Endothelial cell of umbilical vein (primary cell): ENCODE data around the gene CANT1. TPM values are rescaled to one million over a fixed set of nuclear protein-coding genes. Genes with fewer than 3 reads are reported as not detected.

Experiments
- BruUV-seq: library from RNA; stranded (reverse); fragments of 400-500 nt; replicated peaks from 2 replicates; lab custom pipeline; 2021; lab: Mats Ljungman, UMichigan
- CTCF ChIA-PET: fragments of 300-600, 350-600 bp; sonication (Branson Sonifier 250); formaldehyde crosslinking; loops from one replicate; lab custom pipeline; 2021; ENCODE audit warnings: antibody characterized with exemption, inconsistent platforms; lab: Charles Lee
- POLR2A ChIA-PET: fragments of 300-600, 350-600 bp; sonication (Branson Sonifier 250); formaldehyde crosslinking; loops from one replicate; lab custom pipeline; 2021; ENCODE audit warnings: antibody characterized with exemption, inconsistent platforms; lab: Charles Lee
- DNase-seq: peaks from one replicate; pipeline ENCODE4 v3.0.0-alpha.2; 2011; ENCODE audit warnings: low read depth, low spot score
- FAIRE-seq: peaks from 2 replicates; lab custom pipeline; 2011; peaks lifted over from hg19 to GRCh38; lab: Jason Lieb, UNC
- H2AFZ ChIP-seq: 2 replicates; pipeline ENCODE4 v1.6.0; 2012; ENCODE audit warnings: low read depth, low read length, control low read depth, inconsistent platforms
- H3K27ac ChIP-seq: 2 replicates; pipeline ENCODE4 v1.5.1; 2011; ENCODE audit warnings: low read depth, mild to moderate bottlenecking, control low read depth, low read length, moderate library complexity; ENCODE audit not compliant: insufficient read depth
- H3K27me3 ChIP-seq, 2 experiments: 2 replicates each; pipeline versions ENCODE4 v1.6.0 to v1.6.1; 2011; ENCODE audit warnings: low read length in 2 of 2, mixed read lengths in 1 of 2; ENCODE audit not compliant: control insufficient read depth in 2 of 2, insufficient read depth in 2 of 2
- H3K36me3 ChIP-seq, 2 experiments: 2 replicates in 1 of 2; 3 replicates in 1 of 2; pipeline ENCODE4 v1.5.1; 2011; ENCODE audit warnings: low read length in 2 of 2, mild to moderate bottlenecking in 1 of 2, moderate library complexity in 1 of 2; ENCODE audit not compliant: control insufficient read depth in 2 of 2, insufficient read depth in 2 of 2; ENCODE audit errors: extremely low read depth in 1 of 2
- H3K4me1 ChIP-seq: 3 replicates; pipeline ENCODE4 v1.5.1; 2011; ENCODE audit warnings: mild to moderate bottlenecking, low read length; ENCODE audit not compliant: control insufficient read depth, insufficient read depth; ENCODE audit errors: extremely low read depth
- H3K4me2 ChIP-seq: 2 replicates; pipeline ENCODE4 v1.6.1; 2011; ENCODE audit warnings: low read length, control low read depth, mixed read lengths; ENCODE audit not compliant: insufficient read depth
- H3K4me3 ChIP-seq, 3 experiments: fragments of 200-600 bp in 1 of 3; sonication (generic), shearing (Covaris generic) in 1 of 3; replicated peaks in 1 of 3; 2 replicates each; pipeline ENCODE4 v1.5.1; 2011 to 2016; ENCODE audit warnings: control low read depth in 3 of 3, low read length in 3 of 3, mild to moderate bottlenecking in 2 of 3, inconsistent platforms in 1 of 3, low read depth in 1 of 3, moderate library complexity in 1 of 3; ENCODE audit not compliant: insufficient read depth in 1 of 3
- H3K79me2 ChIP-seq: 2 replicates; pipeline ENCODE4 v1.6.0; 2012; ENCODE audit warnings: low read length, inconsistent platforms; ENCODE audit not compliant: control insufficient read depth, insufficient read depth
- H3K9ac ChIP-seq: replicated peaks from 2 replicates; pipeline ENCODE3; 2011; ENCODE audit warnings: low read length, control low read depth; ENCODE audit not compliant: insufficient read depth; ENCODE audit errors: extremely low read depth
- H3K9me1 ChIP-seq: replicated peaks from 3 replicates; pipeline ENCODE4 v1.6.0; 2011; ENCODE audit warnings: mild to moderate bottlenecking, low read length; ENCODE audit not compliant: control insufficient read depth, insufficient read depth; ENCODE audit errors: extremely low read depth
- H3K9me3 ChIP-seq: replicated peaks from 2 replicates; pipeline ENCODE4 v1.5.1; 2012; ENCODE audit warnings: low read length, inconsistent platforms; ENCODE audit not compliant: control insufficient read depth, insufficient read depth
- H4K20me1 ChIP-seq: replicated peaks from 2 replicates; pipeline ENCODE3; 2011; ENCODE audit warnings: mild to moderate bottlenecking, low read length; ENCODE audit not compliant: control insufficient read depth, insufficient read depth; ENCODE audit errors: extremely low read depth
- EZH2 ChIP-seq: IDR thresholded peaks from 2 replicates; pipeline ENCODE4 v1.6.1; 2012; ENCODE audit warnings: borderline replicate concordance, low read depth, mild to moderate bottlenecking, moderate library complexity, low read length, inconsistent platforms; ENCODE audit not compliant: severe bottlenecking
- FOS ChIP-seq: IDR thresholded peaks from 2 replicates; pipeline ENCODE4 v1.6.1; 2011; ENCODE audit warnings: mild to moderate bottlenecking, low read length, moderate library complexity, borderline replicate concordance; ENCODE audit not compliant: insufficient read depth
- GATA2 ChIP-seq: IDR thresholded peaks from 2 replicates; pipeline ENCODE4 v1.7.0; 2011; ENCODE audit warnings: low read depth, mild to moderate bottlenecking, moderate library complexity, mixed read lengths, low read length; ENCODE audit not compliant: insufficient read length, insufficient read depth
- MYC ChIP-seq: IDR thresholded peaks from one replicate; pipeline ENCODE4 v1.6.1; 2011; ENCODE audit warnings: mild to moderate bottlenecking, low read depth, low read length
- POLR2AphosphoS5 ChIP-seq: IDR thresholded peaks from 2 replicates; pipeline ENCODE4 v1.6.1; 2012; ENCODE audit warnings: low read depth, mild to moderate bottlenecking, control low read depth, low read length, moderate library complexity; ENCODE audit not compliant: insufficient read depth
- dilution Hi-C: fragments of 300-500 bp; cut with MboI; formaldehyde crosslinking; loops from one replicate; pipeline ENCODE4 v1.15.0; 2019; ENCODE audit warnings: low sequenced_read_pairs; ENCODE audit not compliant: extremely low pct_ligation_motif_present
- intact Hi-C: fragments of 100-400 bp; cut with micrococcal nuclease; formaldehyde crosslinking; loops from one replicate; pipeline ENCODE4 v1.10.0; 2022
- polyA plus RNA-seq, 4 experiments: library from polyadenylated mRNA; depleted of rRNA in 3 of 4; stranded (reverse) in 3 of 4; unstranded in 1 of 4; fragments of >200 nt; gene quantifications; 2 replicates each; pipeline versions ENCODE4 v1.2.1 to v1.2.3, GENCODE V29; 2011 to 2012; ENCODE audit warnings: missing spikeins in 1 of 4
- total RNA-seq: library from RNA; stranded (reverse); gene quantifications from 2 replicates; pipeline ENCODE4 v1.2.3, GENCODE V29; 2021
- TF ChIP-seq, protein P1 (sequence below): IDR thresholded peaks from 2 replicates; pipeline ENCODE4 v1.6.1; 2011; ENCODE audit not compliant: insufficient read depth, insufficient read length
- TF ChIP-seq, protein P2 (sequence below), 2 donors: IDR thresholded peaks; 1 replicate in 1 of 2; 2 replicates in 1 of 2; pipeline ENCODE4 v1.5.1; 2011; ENCODE audit warnings: low read length in 2 of 2, mild to moderate bottlenecking in 2 of 2, moderate library complexity in 2 of 2, control low read depth in 1 of 2, inconsistent platforms in 1 of 2, low read depth in 1 of 2; ENCODE audit not compliant: insufficient read depth in 1 of 2; ENCODE audit errors: extremely low read depth in 1 of 2

CANT1 gene
- total and polyA plus RNA-seq, 2 donors (not counting 3 experiments of a cell fraction or from before 2014, with no cell fraction given): 85.0 to 93.6 TPM

DNA sequence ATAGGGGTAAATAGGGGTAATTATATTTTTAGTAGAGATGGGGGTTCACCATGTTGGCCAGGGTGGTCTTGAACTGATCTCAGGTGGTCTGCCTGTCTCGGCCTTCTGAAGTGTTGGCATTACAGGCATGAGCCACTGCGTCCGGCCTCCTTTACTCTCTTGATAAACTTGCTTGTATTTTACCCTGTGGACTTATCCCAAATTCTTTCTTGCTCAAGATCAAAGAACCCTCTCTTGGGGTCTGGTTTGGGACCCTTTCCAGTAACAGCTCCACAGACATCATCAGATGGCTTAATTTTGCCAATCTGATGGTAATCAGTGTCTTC lies 8.8 kb upstream of the CANT1 start:
- Histone ChIP-seq H3K27ac (no peak overlapping the region), H3K9me1 (no peaks in the 10 kb centered on the region), H3K79me2 (no peaks in the 10 kb centered on the region), H4K20me1 (no peaks in the 10 kb centered on the region), H2AFZ (no peak overlapping the region), H3K4me2 (no peak overlapping the region), H3K4me3 (no peak overlapping the region), H3K9ac (no peak overlapping the region), H3K9me3 (no peaks in the 10 kb centered on the region), H3K27me3 (peaks cover 0 to 7% of the 10 kb centered on the region in 2 experiments), H3K36me3 (no peaks in the 10 kb centered on the region), H3K4me1 (no peaks in the 10 kb centered on the region)
- DNase-seq (no peak), FAIRE-seq (no peak)
- BruUV-seq: no TSS peak
- intact Hi-C loops: no loop called here
- TF ChIP-seq, protein P1, sequence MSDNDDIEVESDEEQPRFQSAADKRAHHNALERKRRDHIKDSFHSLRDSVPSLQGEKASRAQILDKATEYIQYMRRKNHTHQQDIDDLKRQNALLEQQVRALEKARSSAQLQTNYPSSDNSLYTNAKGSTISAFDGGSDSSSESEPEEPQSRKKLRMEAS: no peak
- TF ChIP-seq FOS (no peak), EZH2 (no peak), POLR2AphosphoS5 (no peak), GATA2 (no peak), MYC (no peak)
- TF ChIP-seq, protein P2, sequence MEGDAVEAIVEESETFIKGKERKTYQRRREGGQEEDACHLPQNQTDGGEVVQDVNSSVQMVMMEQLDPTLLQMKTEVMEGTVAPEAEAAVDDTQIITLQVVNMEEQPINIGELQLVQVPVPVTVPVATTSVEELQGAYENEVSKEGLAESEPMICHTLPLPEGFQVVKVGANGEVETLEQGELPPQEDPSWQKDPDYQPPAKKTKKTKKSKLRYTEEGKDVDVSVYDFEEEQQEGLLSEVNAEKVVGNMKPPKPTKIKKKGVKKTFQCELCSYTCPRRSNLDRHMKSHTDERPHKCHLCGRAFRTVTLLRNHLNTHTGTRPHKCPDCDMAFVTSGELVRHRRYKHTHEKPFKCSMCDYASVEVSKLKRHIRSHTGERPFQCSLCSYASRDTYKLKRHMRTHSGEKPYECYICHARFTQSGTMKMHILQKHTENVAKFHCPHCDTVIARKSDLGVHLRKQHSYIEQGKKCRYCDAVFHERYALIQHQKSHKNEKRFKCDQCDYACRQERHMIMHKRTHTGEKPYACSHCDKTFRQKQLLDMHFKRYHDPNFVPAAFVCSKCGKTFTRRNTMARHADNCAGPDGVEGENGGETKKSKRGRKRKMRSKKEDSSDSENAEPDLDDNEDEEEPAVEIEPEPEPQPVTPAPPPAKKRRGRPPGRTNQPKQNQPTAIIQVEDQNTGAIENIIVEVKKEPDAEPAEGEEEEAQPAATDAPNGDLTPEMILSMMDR (IDR thresholded peaks at IDR 0.05; ENCODE audit: extremely low read depth in 1 of 2, insufficient read depth in 1 of 2, low read depth in 1 of 2, low read length in 2 of 2): no peak
- dilution Hi-C loops: no loop called here
- ChIA-PET CTCF (interaction anchor here (0.7 to 2.2 kb wide), 4 partner anchors 24 to 692 kb away, joined by 3 to 8 read pairs (median 3); no protein-coding TSS in a partner anchor), POLR2A (no interaction called here)
